HG03575 (cell line): ENCODE measurements around the gene MGAT4C.
"Not testable (repeated sequence)": the region's sequence is repeated elsewhere in the genome, so short reads cannot be mapped to it uniquely, and the experiment has no call there.

Experiments
- ATAC-seq: cut with Tn5 transposase; IDR thresholded peaks from one replicate; pipeline ENCODE4 v1.9.1; 2021; ENCODE audit not compliant: unreplicated experiment, insufficient number of reproducible peaks, low FRiP score; ENCODE audit errors: extremely low read depth

MGAT4C gene

GRCh38 chr12:86256163-86256562, at the start of gene MGAT4C:
Gene MGAT4C (minus strand): TSS chr12:86256391.
- ATAC-seq: no peak

DNA sequence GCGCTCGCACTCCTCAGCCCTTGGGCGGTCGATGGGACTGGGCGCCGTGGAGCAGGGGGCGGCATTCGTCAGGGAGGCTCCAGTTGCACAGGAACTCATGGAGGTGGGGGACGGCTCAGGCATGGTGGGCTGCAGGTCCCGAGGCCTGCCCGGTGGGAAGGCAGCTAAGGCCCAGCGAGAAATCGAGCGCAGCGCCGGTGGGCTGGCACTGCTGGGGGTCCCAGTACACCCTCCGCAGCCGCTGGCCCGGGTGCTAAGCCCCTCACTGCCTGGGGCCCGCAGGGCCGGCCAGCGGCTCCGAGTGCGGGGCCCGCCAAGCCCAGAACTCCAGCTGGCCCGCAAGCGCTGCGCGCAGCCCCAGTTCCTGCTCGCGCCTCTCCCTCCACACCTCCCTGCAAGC, 40.2 kb upstream of the MGAT4C start:
- not testable (repeated sequence) for ATAC-seq

DNA sequence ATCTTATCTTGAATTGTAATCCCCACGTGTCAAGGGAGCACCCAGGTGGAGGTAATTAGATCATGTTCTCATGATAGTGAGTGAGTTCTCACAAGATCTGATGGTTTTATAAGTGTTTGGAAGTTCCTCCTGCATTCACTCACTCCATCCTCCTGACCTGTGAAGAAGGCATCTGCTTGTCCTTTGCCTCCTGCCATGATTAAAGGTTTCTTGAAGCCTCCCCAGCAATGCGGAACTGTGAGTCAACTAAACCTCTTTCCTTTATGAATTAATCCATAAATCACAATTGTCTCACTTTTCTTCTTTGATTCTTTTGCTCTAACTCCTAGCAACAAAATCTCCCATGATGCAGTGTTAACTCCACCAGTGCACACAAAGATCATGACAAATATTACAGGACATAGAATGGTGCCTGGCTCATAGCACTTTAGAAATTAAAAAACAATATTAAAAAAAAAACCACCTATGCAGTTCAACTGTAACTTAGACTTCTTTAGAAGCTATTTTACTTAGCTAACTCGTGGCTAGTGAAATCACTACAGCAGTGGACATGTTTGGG, 37.6 kb upstream of the MGAT4C start:
- ATAC-seq: no peak

- no peak for ATAC-seq
These were observed 36.3 kb upstream of the MGAT4C start for GRCh38 chr12:86292480-86292879.

- no peak for ATAC-seq
These were observed 34.4 kb upstream of the MGAT4C start for GRCh38 chr12:86290615-86291014.

DNA sequence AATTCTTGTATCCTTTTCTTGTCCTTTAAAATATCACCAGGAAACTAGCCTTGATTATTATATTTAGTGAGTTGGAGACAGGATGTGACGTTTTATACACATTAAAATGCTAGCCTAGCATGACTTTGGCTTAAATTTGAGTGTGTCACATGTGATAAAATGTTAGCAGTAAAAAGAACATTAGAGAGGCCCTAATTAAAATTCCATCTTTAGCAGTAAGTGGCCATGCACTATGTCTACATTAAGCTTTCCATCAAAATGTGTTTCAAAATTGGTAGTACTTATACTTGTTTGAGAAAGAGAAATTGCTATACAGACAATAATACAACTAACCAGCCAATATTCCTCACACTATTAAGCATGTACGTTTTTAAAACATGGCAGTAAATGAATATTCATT, 29.9 kb upstream of the MGAT4C start:
- no peak for ATAC-seq

- no peak for ATAC-seq
These were observed 27.4 kb upstream of the MGAT4C start for GRCh38 chr12:86283620-86284019.

- no peak for ATAC-seq
These were observed 19.2 kb upstream of the MGAT4C start for GRCh38 chr12:86275356-86275755.

GRCh38 chr12:86265329-86265695, 9.1 kb upstream of the MGAT4C start:
- ATAC-seq: no peak

GRCh38 chr12:86264451-86265328, 8.5 kb upstream of the MGAT4C start:
- ATAC-seq: no peak

- ATAC-seq: no peak
These were observed 5.4 kb upstream of the MGAT4C start for GRCh38 chr12:86261578-86261977.

DNA sequence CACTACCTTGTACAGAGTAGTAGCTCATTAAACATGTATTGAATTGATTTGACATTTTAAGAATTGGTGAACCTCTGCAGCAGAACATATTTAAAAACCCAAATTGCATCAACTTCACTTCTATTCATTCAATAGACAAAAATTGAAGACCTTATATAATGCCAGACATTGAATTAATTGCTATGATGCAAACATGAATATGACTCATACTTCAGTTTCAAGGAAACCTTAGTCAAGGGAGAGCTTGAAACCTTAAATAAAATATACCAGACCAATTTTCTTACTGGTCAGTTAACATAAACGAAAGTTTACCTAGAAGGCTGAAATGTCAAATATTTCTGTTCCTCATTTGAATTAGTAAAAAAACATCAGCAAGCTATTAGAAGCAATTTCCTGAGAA, 5.0 kb upstream of the MGAT4C start:
- ATAC-seq: no peak

DNA sequence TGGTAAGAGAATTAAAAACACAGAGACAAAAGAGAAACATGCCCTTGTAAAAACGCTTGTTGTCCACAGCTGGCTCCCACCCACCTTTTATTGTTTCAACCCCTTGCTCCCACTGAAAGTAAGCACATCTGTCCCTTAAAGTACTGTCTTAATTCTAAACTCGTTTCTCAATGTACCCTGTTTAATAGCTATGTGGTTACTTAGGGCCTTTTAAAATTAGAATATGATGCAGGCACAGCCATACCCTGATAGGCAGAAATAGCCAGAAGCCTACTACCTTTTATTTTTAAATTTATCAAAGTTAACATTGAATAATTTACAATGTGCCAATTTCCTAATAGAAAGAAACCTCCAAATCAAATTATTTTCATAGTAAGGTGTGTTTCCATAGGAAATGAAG, 4.0 kb upstream of the MGAT4C start:
- ATAC-seq: no peak

DNA sequence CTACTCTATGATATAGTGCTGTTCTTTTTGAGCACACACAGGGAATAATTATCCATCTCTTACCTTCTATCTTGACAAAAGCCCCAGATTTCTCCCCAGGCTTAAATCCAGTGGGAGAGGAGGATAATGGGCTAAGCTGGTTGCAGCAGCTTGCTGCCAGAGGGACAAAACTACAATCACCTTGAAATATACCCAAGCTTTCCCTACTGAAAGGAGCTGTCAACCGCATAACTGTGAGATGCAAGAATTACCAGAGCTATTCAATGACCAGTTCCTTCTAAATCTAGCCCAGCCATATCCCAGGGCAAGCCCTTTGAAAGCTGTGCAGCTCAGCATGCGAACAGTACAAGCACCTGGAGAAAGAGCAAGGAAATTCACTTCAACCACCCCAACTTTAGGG, 943 bp upstream of the MGAT4C start:
- ATAC-seq: no peak

GRCh38 chr12:86254399-86255107, 1.6 kb downstream of the MGAT4C start:
- ATAC-seq: no peak

GRCh38 chr12:86249851-86250250, 6.3 kb downstream of the MGAT4C start:
- ATAC-seq: no peak

- ATAC-seq: no peak
These were observed 6.9 kb downstream of the MGAT4C start for GRCh38 chr12:86249276-86249675.

- ATAC-seq: no peak
These were observed 8.3 kb downstream of the MGAT4C start for GRCh38 chr12:86247871-86248270.

- no peak for ATAC-seq
These were observed 14.6 kb downstream of the MGAT4C start for GRCh38 chr12:86241600-86241999.

- no peak for ATAC-seq
These were observed 21.8 kb downstream of the MGAT4C start for GRCh38 chr12:86234316-86234855.
